ENCODE results near the gene PTPRF.

GRCh38 chr1:43537423-43538142, 6.9 kb downstream of the PTPRF start:
- no peak for TF ChIP-seq TAF1 (IDR thresholded peaks at IDR 0.05; ENCODE audit: borderline replicate concordance, low read depth, low read length)
- TF ChIP-seq POLR2A (IDR thresholded peaks at IDR 0.05; ENCODE audit: low read depth, low read length) = no peak
